GM10248 (cell line): ENCODE measurements around the gene UROD.

ENCODE experiments used
- CTCF ChIA-PET: fragments of 300-600 bp; sonication (Branson Sonifier 250); formaldehyde crosslinking; extraction: SDS; loops from one replicate; lab custom pipeline; 2021; ENCODE audit warnings: antibody characterized with exemption; lab: Yijun Ruan, JAX
- POLR2A ChIA-PET: fragments of 350-650 bp; sonication (Branson Sonifier 250); formaldehyde crosslinking; extraction: SDS; loops from one replicate; lab custom pipeline; 2020; ENCODE audit warnings: antibody characterized with exemption; lab: Yijun Ruan, JAX
- DNase-seq: peaks from one replicate; pipeline ENCODE4 v3.0.0; 2012; ENCODE audit errors: extremely low spot score
- TF ChIP-seq, protein P1 (sequence below): IDR thresholded peaks from 2 replicates; pipeline ENCODE4 v1.5.1; 2012; ENCODE audit warnings: mild to moderate bottlenecking, low read depth; ENCODE audit errors: extremely low read depth, missing control alignments, control extremely low read depth

The UROD gene

DNA sequence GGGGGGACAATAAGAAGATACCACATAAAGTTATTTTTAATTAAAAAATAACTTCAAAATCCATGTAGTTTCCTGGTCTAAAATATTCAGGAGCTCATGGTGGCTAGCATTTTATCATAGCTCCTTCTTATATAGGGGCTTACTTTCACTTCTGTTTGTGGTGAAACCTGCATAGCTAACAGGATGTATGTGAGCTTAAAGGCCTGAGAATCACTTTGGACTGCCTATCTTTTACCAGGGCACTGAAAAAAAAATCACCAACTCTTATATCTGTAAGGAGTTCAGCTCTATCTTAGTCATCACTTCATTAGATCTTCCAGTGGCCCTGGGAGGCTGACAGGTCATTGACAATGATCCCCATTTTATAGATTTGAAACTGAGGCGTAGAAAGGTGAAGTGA lies 21.3 kb downstream of the UROD start:
- TF ChIP-seq, protein P1, sequence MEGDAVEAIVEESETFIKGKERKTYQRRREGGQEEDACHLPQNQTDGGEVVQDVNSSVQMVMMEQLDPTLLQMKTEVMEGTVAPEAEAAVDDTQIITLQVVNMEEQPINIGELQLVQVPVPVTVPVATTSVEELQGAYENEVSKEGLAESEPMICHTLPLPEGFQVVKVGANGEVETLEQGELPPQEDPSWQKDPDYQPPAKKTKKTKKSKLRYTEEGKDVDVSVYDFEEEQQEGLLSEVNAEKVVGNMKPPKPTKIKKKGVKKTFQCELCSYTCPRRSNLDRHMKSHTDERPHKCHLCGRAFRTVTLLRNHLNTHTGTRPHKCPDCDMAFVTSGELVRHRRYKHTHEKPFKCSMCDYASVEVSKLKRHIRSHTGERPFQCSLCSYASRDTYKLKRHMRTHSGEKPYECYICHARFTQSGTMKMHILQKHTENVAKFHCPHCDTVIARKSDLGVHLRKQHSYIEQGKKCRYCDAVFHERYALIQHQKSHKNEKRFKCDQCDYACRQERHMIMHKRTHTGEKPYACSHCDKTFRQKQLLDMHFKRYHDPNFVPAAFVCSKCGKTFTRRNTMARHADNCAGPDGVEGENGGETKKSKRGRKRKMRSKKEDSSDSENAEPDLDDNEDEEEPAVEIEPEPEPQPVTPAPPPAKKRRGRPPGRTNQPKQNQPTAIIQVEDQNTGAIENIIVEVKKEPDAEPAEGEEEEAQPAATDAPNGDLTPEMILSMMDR = no peak
- CTCF ChIA-PET = interaction anchor here (1.0 to 1.4 kb wide), 4 partner anchors 8 to 23 kb away, joined by 3 to 9 read pairs (median 4); partner anchors contain the start of gene HECTD3
- DNase-seq = peak; percentile 65
- POLR2A ChIA-PET = no interaction called here

DNA sequence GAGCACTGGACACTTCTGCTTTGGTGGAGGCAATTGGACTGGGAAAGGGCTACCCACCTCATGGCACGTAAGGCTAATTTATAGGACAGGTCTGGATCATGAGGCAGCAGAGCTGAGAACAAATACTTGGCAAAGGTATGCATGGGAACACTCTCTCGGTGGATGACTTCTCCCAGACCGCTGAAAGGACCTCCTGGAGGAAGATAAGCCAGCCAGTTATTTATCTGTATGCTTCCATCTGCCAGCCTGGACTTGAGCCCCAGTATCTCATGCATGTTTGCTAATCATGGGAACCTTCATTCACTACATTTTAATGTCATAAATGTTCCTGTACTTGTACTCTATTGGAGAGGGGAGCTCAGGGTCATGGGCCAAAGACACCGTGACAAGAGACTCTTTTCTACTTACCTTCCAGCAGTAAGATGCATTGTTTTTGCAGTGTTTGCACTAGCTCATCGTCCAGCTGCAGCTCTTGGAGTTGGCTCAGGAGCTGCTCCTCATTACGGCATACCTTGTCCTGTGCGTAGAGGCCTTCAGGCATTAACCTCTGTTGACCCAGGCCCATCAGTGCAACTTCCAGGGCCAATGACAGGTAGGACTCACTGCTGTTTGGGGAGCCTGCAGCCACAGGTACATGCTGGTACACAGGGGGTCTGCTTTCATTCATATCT lies 23.7 kb downstream of the UROD start:
- ChIA-PET POLR2A (no interaction called here), CTCF (interaction anchor here (1.0 to 3.1 kb wide), 5 partner anchors 16 to 264 kb away, joined by 3 to 13 read pairs (median 4); no protein-coding TSS in a partner anchor)

DNA sequence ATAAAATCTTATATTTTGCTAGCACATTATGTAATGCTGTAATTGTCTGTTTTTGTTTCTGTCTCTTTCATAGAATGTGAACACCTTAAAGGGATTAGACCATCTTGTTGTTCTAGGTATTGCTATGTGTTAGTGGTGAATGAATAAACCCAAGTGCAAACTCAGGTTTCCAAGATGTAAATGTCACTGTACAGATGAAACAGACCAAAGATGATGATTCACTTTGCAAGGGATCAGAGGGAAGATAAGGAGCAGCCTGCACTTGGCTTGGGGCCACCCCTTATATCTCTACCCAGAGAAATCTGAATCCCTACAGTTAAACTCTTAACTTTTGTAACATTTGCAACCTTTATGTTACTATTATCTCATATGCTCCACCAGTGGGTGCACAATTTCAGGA lies 25.4 kb downstream of the UROD start:
- POLR2A ChIA-PET = no interaction called here
- no peak for DNase-seq
- CTCF ChIA-PET = no interaction called here
- TF ChIP-seq, protein P1 = no peak

More for the DNA sequence above, 23.7 kb downstream of the UROD start:
- DNase-seq = no peak
- TF ChIP-seq, protein P1 = no peak

- ChIA-PET CTCF (no interaction called here), POLR2A (no interaction called here)
- TF ChIP-seq, protein P1 = no peak
- DNase-seq = no peak
Measured at GRCh38 chr1:45038240-45038639, 26.2 kb downstream of the UROD start.

DNA sequence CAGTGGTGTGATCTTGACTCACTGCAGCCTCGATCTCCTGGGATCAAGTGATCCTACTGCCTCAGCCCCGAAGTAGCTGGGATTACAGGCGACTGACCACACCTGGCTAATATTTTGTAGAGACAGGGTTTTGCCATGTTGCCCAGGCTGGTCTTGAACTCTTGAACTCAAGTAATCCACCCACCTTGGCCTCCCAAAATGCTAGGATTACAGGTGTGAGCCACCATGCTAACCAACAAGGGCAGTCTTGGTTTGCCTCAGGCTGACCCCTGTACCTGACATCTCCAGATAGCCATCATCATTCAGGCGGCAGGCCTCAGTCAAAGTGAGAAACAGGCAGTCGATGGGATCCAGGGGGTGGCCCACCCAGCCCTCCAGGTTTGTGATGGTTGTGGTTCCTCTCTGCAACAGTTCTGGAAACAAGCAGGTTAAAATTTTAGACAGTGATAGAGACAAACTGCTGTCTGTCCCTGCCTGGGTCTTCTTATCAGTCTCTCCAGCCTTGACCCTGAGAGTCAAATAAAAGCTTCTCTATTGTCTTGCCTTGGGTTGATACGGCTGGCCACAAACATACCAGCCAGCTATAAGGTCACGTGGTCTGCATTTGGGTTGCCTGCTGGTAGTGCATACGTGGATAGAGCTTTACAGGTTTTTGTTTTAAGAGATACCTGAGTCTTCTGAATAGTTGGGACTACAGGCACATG lies 26.8 kb downstream of the UROD start:
- CTCF ChIA-PET = interaction anchor here (1.0 to 2.1 kb wide), 3 partner anchors 12 to 261 kb away, joined by 3 to 8 read pairs (median 3); no protein-coding TSS in a partner anchor
- TF ChIP-seq, protein P1 = no peak
- POLR2A ChIA-PET = no interaction called here
- no peak for DNase-seq

DNA sequence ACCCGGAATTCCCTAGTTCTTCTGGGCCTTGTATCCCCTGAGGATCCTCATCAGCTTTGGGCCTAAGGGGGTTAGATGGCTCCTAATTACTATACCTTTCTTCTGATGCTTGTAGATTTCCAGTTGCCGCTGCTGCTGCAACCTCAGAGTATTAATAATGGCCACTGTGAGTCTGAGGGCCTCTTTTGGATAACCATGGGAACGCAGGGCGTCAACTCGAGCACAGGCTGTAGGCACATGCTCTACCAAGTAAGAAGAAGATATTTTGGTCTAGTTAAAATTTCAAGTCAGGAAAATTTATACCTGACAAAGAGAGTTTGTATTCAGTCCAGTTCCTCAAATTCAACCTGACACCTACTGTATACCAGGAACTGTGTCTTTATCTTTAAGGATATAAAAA lies 28.2 kb downstream of the UROD start:
- ChIA-PET POLR2A (no interaction called here), CTCF (interaction anchor here (0.9 to 2.1 kb wide), 2 partner anchors 26 to 260 kb away, joined by 4 to 8 read pairs; no protein-coding TSS in a partner anchor)
- TF ChIP-seq, protein P1 = no peak
- no peak for DNase-seq
